GM19372 (cell line): ENCODE results near the gene ATIC.

Experiments used
- ATAC-seq: cut with Tn5 transposase; IDR thresholded peaks from one replicate; pipeline ENCODE4 v1.9.1; 2021; ENCODE audit warnings: mild to moderate bottlenecking, low read depth, moderate library complexity; ENCODE audit not compliant: unreplicated experiment

The ATIC gene

GRCh38 chr2:215374002-215374401 is 62.1 kb downstream of the ATIC start:
- ATAC-seq = no peak

- ATAC-seq = no peak
Observed at GRCh38 chr2:215374642-215375466, 63.0 kb downstream of the ATIC start.

- ATAC-seq = no peak
Observed at GRCh38 chr2:215375467-215375830, 63.6 kb downstream of the ATIC start.

- no peak for ATAC-seq
Observed at GRCh38 chr2:215376103-215376780, 64.4 kb downstream of the ATIC start.

- ATAC-seq = no peak
Observed at GRCh38 chr2:215377283-215377682, 65.4 kb downstream of the ATIC start.

- ATAC-seq = no peak
Observed at GRCh38 chr2:215378045-215378444, 66.2 kb downstream of the ATIC start.

- ATAC-seq = no peak
Observed at GRCh38 chr2:215379039-215379438, 67.2 kb downstream of the ATIC start.

GRCh38 chr2:215379948-215380347 is 68.1 kb downstream of the ATIC start:
- ATAC-seq = no peak

- no peak for ATAC-seq
Observed at GRCh38 chr2:215380699-215381098, 68.8 kb downstream of the ATIC start.

GRCh38 chr2:215382011-215382410 is 70.2 kb downstream of the ATIC start:
- ATAC-seq = no peak

- no peak for ATAC-seq
Observed at GRCh38 chr2:215382480-215382879, 70.6 kb downstream of the ATIC start.

- no peak for ATAC-seq
Observed at GRCh38 chr2:215383652-215384279, 71.9 kb downstream of the ATIC start.

GRCh38 chr2:215384710-215385109 is 72.9 kb downstream of the ATIC start:
- no peak for ATAC-seq

GRCh38 chr2:215386566-215386965 is 74.7 kb downstream of the ATIC start:
- no peak for ATAC-seq

GRCh38 chr2:215388002-215388728 is 76.3 kb downstream of the ATIC start:
- no peak for ATAC-seq

- ATAC-seq = no peak
Observed at GRCh38 chr2:215390550-215390913, 78.7 kb downstream of the ATIC start.

- no peak for ATAC-seq
Observed at GRCh38 chr2:215391531-215391930, 79.7 kb downstream of the ATIC start.

GRCh38 chr2:215392164-215392563 is 80.3 kb downstream of the ATIC start:
- no peak for ATAC-seq

GRCh38 chr2:215392687-215393270 is 80.9 kb downstream of the ATIC start:
- no peak for ATAC-seq

GRCh38 chr2:215394102-215394805 is 82.4 kb downstream of the ATIC start:
- no peak for ATAC-seq
